SK-N-SH treated with all-trans-retinoic acid at 6 μM for 48 hours (cell line): Measurements from ENCODE around the gene NFASC.

Experiments
- ARNTL ChIP-seq: fragments of 450-650 bp; formaldehyde crosslinking; IDR thresholded peaks from 2 replicates; pipeline ENCODE4 v1.5.0; 2020; ENCODE audit warnings: low read depth, mild to moderate bottlenecking, moderate library complexity, borderline replicate concordance
- ESRRG ChIP-seq: fragments of 250-450 bp; sonication (Bioruptor Pico); IDR thresholded peaks from 2 replicates; pipeline ENCODE4 v1.6.1; 2021; ENCODE audit warnings: mild to moderate bottlenecking
- GLIS3 ChIP-seq: fragments of 250-450 bp; sonication (Bioruptor Pico); IDR thresholded peaks from 2 replicates; pipeline ENCODE4 v1.5.0; 2020; ENCODE audit warnings: mild to moderate bottlenecking, moderate library complexity
- PATZ1 ChIP-seq: fragments of 250-450 bp; sonication (Bioruptor Pico); IDR thresholded peaks from 2 replicates; pipeline ENCODE4 v1.8.0; 2020; ENCODE audit warnings: mild to moderate bottlenecking, moderate library complexity, borderline replicate concordance
- PPARA ChIP-seq: fragments of 250-450 bp; sonication (Bioruptor Pico); IDR thresholded peaks from 2 replicates; pipeline ENCODE4 v1.5.0; 2020; ENCODE audit warnings: mild to moderate bottlenecking, borderline replicate concordance
- RARB ChIP-seq: fragments of 250-450 bp; sonication (Bioruptor Pico); IDR thresholded peaks from 2 replicates; pipeline ENCODE4 v1.8.0; 2021; ENCODE audit warnings: mild to moderate bottlenecking, moderate library complexity
- ZNF565 ChIP-seq: fragments of 450-650 bp; formaldehyde crosslinking; conservative IDR thresholded peaks from 2 replicates; pipeline ENCODE4 v1.5.0; 2020; ENCODE audit warnings: low read depth, mild to moderate bottlenecking, moderate library complexity
- ZNF70 ChIP-seq: fragments of 450-650 bp; formaldehyde crosslinking; IDR thresholded peaks from 2 replicates; pipeline ENCODE4 v1.5.0; 2020; ENCODE audit warnings: mild to moderate bottlenecking, moderate library complexity

DNA sequence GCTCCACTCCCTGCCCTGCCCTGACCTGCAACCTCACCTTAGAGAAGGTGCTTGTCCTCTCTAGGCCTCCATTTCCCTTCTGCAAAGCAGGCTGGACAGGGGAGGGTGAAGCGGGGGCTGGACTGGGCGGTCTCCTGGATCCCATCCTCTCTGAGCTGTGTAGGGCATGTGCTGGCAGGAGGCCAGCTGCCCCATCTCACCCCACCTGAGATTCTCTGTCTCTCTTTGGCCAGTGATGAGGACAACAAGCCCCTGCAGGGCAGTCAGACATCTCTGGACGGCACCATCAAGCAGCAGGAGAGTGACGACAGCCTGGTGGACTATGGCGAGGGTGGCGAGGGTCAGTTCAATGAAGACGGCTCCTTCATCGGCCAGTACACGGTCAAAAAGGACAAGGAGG, 145.4 kb downstream of the NFASC start:
- TF ChIP-seq GLIS3 (CRISPR knock-in tag) (no peak), ESRRG (CRISPR knock-in tag) (no peak), ZNF565 (CRISPR knock-in tag) (no peak), ZNF70 (CRISPR knock-in tag) (no peak), PATZ1 (CRISPR knock-in tag) (no peak), RARB (CRISPR knock-in tag) (no peak), PPARA (CRISPR knock-in tag) (no peak), ARNTL (CRISPR knock-in tag) (no peak)
